Measurements from ENCODE around the gene CSAG3. TPM values are rescaled to one million over a fixed set of nuclear protein-coding genes. Genes with fewer than 3 reads are reported as not detected.
"Not testable (repeated sequence)": the region's sequence is repeated elsewhere in the genome, so short reads cannot be mapped to it uniquely, and the experiment has no call there.

CSAG3 gene
- polyA plus RNA-seq (2012; rRNA removed), result 72.2 and 115 TPM in 2 replicates
- polyA plus RNA-seq (2012; cell fraction: cytosol; rRNA removed), result 62.0 and 63.0 TPM in 2 replicates
- 333 and 359 TPM in 2 replicates for polyA plus RNA-seq (2012; cell fraction: nucleus; rRNA removed)

DNA sequence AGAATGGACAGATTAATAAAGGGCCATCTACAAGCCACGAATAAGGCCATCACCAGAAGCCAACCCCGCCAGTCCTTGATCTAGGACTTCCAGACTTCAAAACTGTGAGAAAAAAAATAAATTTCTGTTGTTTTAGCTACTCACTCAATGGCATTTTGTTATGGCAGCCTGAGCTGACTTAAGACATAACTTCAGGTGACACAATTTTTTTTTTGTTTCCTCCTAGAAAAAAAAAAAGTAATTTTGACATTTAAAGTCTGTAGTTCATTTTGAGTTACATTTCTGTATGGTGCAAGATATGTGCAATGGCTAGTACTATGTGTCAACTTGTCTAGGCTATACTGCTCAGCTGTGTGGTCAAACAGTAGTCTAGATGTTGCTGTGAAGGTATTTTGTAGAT is at the start of gene CSAG3:
CSAG3 (plus strand) TSS at position 301 of the 400 bp plus-strand sequence.
- H3K9me2 ChIP-seq; DNase-seq; H3K79me2 ChIP-seq (ENCODE audit: insufficient read depth); H3K36me3 ChIP-seq (replicated peaks in 1 of 2; ENCODE audit: control insufficient read depth in 1 of 2, insufficient read depth in 2 of 2, low read length in 1 of 2); H3K4me3 ChIP-seq (ENCODE audit: low read depth in 2 of 2, low read length in 1 of 2); H3K9me3 ChIP-seq; H2AFZ ChIP-seq (ENCODE audit: low read depth); H3K27me3 ChIP-seq (ENCODE audit: insufficient read depth); H4K20me1 ChIP-seq (ENCODE audit: insufficient read depth); H3K9ac ChIP-seq; H3K4me2 ChIP-seq; H3K27ac ChIP-seq (ENCODE audit: low read depth in 2 of 2, low read length in 1 of 2); H3K4me1 ChIP-seq (ENCODE audit: control insufficient read depth in 1 of 2, insufficient read depth in 2 of 2, low read depth in 1 of 2, low read length in 1 of 2); CTCF ChIA-PET; POLR2A ChIA-PET; H3F3A ChIP-seq (replicated peaks; ENCODE audit: insufficient read depth): not testable (repeated sequence)
- 0% methylated on average over 1 of the region's 2 CpGs for WGBS (ENCODE audit: low lambda C conversion rate)

DNA sequence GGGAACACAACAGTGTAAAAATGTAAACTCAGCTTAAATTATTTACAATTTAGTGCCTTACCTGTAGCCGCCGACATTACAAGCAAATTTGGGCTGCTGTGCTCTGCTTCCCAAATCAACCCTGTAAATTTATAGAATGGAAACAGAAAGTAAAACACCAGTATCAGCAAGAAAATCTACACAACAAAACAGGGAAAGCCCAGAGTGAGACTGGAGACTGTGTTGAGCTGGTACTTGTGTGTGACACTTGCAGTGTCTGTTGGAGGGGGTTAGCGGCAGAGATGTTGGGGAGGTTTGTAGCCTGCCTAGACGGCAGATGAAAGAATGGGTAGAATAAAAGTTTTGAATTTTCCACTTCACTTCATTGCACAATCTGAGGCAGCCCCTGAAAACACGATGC is 45.8 kb upstream of the CSAG3 start:
- H3K4me1 ChIP-seq (ENCODE audit: control insufficient read depth in 1 of 2, insufficient read depth in 2 of 2, low read depth in 1 of 2, low read length in 1 of 2); H3K9me2 ChIP-seq; H3K4me3 ChIP-seq (ENCODE audit: low read depth in 2 of 2, low read length in 1 of 2); H3F3A ChIP-seq (replicated peaks; ENCODE audit: insufficient read depth); H3K36me3 ChIP-seq (replicated peaks in 1 of 2; ENCODE audit: control insufficient read depth in 1 of 2, insufficient read depth in 2 of 2, low read length in 1 of 2); H3K9me3 ChIP-seq; DNase-seq; H3K27me3 ChIP-seq (ENCODE audit: insufficient read depth); H3K27ac ChIP-seq (ENCODE audit: low read depth in 2 of 2, low read length in 1 of 2); H2AFZ ChIP-seq (ENCODE audit: low read depth); H3K79me2 ChIP-seq (ENCODE audit: insufficient read depth); H3K4me2 ChIP-seq; H4K20me1 ChIP-seq (ENCODE audit: insufficient read depth); H3K9ac ChIP-seq; POLR2A ChIA-PET; CTCF ChIA-PET: not testable (repeated sequence)
- WGBS (ENCODE audit: low lambda C conversion rate), result no CpG with 5 or more reads among the region's 5 CpGs

DNA sequence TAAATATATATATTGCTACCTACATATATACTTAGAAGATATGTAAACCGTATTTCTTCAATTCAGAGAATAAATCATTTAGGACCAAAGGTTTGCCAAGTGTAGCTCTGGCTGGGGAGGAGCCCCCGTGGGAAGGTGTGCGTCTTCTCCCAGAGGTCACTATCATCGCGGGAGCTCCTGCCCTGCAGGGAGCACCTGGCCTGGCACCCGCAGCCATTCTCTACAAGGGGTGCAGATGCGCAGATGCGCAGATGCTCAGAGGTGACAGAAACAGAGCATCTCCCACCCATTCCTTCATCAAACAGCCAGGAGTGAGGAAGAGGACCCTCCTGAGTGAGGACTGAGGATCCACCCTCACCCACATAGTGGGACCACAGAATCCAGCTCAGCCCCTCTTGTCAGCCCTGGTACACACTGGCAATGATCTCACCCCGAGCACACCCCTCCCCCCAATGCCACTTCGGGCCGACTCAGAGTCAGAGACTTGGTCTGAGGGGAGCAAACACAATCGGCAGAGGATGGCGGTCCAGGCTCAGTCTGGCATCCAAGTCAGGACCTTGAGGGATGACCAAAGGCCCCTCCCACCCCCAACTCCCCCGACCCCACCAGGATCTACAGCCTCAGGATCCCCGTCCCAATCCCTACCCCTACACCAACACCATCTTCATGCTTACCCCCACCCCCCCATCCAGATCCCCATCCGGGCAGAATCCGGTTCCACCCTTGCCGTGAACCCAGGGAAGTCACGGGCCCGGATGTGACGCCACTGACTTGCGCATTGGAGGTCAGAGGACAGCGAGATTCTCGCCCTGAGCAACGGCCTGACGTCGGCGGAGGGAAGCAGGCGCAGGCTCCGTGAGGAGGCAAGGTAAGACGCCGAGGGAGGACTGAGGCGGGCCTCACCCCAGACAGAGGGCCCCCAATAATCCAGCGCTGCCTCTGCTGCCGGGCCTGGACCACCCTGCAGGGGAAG is 44.9 kb upstream of the CSAG3 start, which contains the start of gene MAGEA2B:
MAGEA2B (plus strand) TSS at position 814 of the 973 bp plus-strand sequence. CDS start 2,479 bp downstream, outside the sequence.
- CTCF ChIA-PET; H3K9ac ChIP-seq; H3K36me3 ChIP-seq (replicated peaks in 1 of 2; ENCODE audit: control insufficient read depth in 1 of 2, insufficient read depth in 2 of 2, low read length in 1 of 2); H3F3A ChIP-seq (replicated peaks; ENCODE audit: insufficient read depth); H3K79me2 ChIP-seq (ENCODE audit: insufficient read depth); H4K20me1 ChIP-seq (ENCODE audit: insufficient read depth); H3K27ac ChIP-seq (ENCODE audit: low read depth in 2 of 2, low read length in 1 of 2); H3K4me1 ChIP-seq (ENCODE audit: control insufficient read depth in 1 of 2, insufficient read depth in 2 of 2, low read depth in 1 of 2, low read length in 1 of 2); H2AFZ ChIP-seq (ENCODE audit: low read depth); POLR2A ChIA-PET; H3K9me3 ChIP-seq; H3K9me2 ChIP-seq; H3K4me3 ChIP-seq (ENCODE audit: low read depth in 2 of 2, low read length in 1 of 2); H3K4me2 ChIP-seq; DNase-seq; H3K27me3 ChIP-seq (ENCODE audit: insufficient read depth): not testable (repeated sequence)
- no CpG with 5 or more reads among the region's 35 CpGs for WGBS (ENCODE audit: low lambda C conversion rate)

DNA sequence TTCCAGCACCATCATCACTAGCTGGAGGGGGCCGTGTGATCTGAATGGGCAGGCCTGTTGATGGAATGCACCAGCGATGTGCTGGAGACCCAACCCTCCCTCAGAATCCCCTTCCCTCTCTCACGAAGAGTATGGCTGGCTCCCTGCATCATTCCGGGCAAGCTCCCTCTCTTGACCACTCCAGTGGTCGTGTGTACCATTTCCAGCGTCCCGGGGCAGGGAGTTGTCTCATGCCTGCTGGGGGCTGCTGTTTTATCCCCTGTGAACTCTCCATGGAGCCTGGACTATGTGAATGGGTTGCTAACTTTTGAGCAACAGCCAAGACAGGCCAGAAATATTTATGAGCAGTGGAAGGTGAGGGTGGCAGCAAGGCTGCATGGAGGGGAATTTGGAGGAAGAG is 33.6 kb upstream of the CSAG3 start:
- Histone ChIP-seq H2AFZ (ENCODE audit: low read depth) (no peak overlapping the region), H3K9me2 (no peaks in the 10 kb centered on the region), H3K9me3 (no peaks in the 10 kb centered on the region), H3K9ac (no peak overlapping the region), H3F3A (replicated peaks; ENCODE audit: insufficient read depth) (no peaks in the 10 kb centered on the region), H3K27ac (ENCODE audit: low read depth in 2 of 2, low read length in 1 of 2) (no peak overlapping the region), H4K20me1 (ENCODE audit: insufficient read depth) (no peaks in the 10 kb centered on the region), H3K27me3 (ENCODE audit: insufficient read depth) (no peaks in the 10 kb centered on the region), H3K4me3 (ENCODE audit: low read depth in 2 of 2, low read length in 1 of 2) (no peak overlapping the region), H3K4me2 (no peak overlapping the region), H3K4me1 (ENCODE audit: control insufficient read depth in 1 of 2, insufficient read depth in 2 of 2, low read depth in 1 of 2, low read length in 1 of 2) (no peaks in the 10 kb centered on the region), H3K79me2 (ENCODE audit: insufficient read depth) (0 out of 2 replicates have a peak, but pooled peaks cover 10% of the 10 kb centered on the region), H3K36me3 (replicated peaks in 1 of 2; ENCODE audit: control insufficient read depth in 1 of 2, insufficient read depth in 2 of 2, low read length in 1 of 2) (no peaks in the 10 kb centered on the region)
- ChIA-PET POLR2A (no interaction called here), CTCF (no interaction called here)
- 43% methylated on average over 5 of the region's 7 CpGs for WGBS (ENCODE audit: low lambda C conversion rate)
- no peak for DNase-seq
- TF ChIP-seq GABPA (IDR thresholded peaks at IDR 0.05; ENCODE audit: low read depth) (no peak), EP300 (IDR thresholded peaks at IDR 0.05; ENCODE audit: borderline replicate concordance in 1 of 2, low read depth in 1 of 2, low read length in 1 of 2) (no peak), RCOR1 (IDR thresholded peaks at IDR 0.05; ENCODE audit: low read length) (no peak), ELF1 (IDR thresholded peaks at IDR 0.05) (no peak), RAD21 (IDR thresholded peaks at IDR 0.05; ENCODE audit: low read length) (no peak), TEAD4 (IDR thresholded peaks at IDR 0.05; ENCODE audit: borderline replicate concordance, insufficient read depth) (no peak), YY1 (IDR thresholded peaks at IDR 0.05; ENCODE audit: low read depth) (no peak), POLR2AphosphoS5 (IDR thresholded peaks at IDR 0.05; ENCODE audit: low read depth, low read length) (no peak), TCF12 (IDR thresholded peaks at IDR 0.05) (no peak)
- TF ChIP-seq, protein P1, sequence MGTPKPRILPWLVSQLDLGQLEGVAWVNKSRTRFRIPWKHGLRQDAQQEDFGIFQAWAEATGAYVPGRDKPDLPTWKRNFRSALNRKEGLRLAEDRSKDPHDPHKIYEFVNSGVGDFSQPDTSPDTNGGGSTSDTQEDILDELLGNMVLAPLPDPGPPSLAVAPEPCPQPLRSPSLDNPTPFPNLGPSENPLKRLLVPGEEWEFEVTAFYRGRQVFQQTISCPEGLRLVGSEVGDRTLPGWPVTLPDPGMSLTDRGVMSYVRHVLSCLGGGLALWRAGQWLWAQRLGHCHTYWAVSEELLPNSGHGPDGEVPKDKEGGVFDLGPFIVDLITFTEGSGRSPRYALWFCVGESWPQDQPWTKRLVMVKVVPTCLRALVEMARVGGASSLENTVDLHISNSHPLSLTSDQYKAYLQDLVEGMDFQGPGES (IDR thresholded peaks at IDR 0.05; ENCODE audit: low read depth, low read length), result no peak
- TF ChIP-seq, protein P2, sequence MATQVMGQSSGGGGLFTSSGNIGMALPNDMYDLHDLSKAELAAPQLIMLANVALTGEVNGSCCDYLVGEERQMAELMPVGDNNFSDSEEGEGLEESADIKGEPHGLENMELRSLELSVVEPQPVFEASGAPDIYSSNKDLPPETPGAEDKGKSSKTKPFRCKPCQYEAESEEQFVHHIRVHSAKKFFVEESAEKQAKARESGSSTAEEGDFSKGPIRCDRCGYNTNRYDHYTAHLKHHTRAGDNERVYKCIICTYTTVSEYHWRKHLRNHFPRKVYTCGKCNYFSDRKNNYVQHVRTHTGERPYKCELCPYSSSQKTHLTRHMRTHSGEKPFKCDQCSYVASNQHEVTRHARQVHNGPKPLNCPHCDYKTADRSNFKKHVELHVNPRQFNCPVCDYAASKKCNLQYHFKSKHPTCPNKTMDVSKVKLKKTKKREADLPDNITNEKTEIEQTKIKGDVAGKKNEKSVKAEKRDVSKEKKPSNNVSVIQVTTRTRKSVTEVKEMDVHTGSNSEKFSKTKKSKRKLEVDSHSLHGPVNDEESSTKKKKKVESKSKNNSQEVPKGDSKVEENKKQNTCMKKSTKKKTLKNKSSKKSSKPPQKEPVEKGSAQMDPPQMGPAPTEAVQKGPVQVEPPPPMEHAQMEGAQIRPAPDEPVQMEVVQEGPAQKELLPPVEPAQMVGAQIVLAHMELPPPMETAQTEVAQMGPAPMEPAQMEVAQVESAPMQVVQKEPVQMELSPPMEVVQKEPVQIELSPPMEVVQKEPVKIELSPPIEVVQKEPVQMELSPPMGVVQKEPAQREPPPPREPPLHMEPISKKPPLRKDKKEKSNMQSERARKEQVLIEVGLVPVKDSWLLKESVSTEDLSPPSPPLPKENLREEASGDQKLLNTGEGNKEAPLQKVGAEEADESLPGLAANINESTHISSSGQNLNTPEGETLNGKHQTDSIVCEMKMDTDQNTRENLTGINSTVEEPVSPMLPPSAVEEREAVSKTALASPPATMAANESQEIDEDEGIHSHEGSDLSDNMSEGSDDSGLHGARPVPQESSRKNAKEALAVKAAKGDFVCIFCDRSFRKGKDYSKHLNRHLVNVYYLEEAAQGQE (IDR thresholded peaks at IDR 0.05; ENCODE audit: low read depth, low read length), result no peak
